ENCODE data around the gene MEA1. TPM values are rescaled to one million over a fixed set of nuclear protein-coding genes. Genes with fewer than 3 reads are reported as not detected.
A peak's percentile ranks its signal among the peaks of the same experiment; 100 is the strongest.

The MEA1 gene
- total and polyA plus RNA-seq, 5 donors from 2014 or later: 27.6 to 121 (median 76.1) TPM

GRCh38 chr6:43014434-43014909, 726 bp upstream of the MEA1 start:
- H3K4me3 Mint-ChIP-seq: peak overlapping the region; percentile 89 to 98 (median 94)
- H3K27ac ChIP-seq (ENCODE audit: insufficient read depth, low read length, poor library complexity, severe bottlenecking): peak overlapping the region; percentile 79
- H3K4me3 ChIP-seq (ENCODE audit: low read depth, low read length): peak overlapping the region; percentile 87
- H3K27me3 Mint-ChIP-seq: no peaks in the 10 kb centered on the region
- H3K27me3 ChIP-seq (ENCODE audit: control insufficient read depth, insufficient read depth, low read length): no peaks in the 10 kb centered on the region
- peaks cover 42% of the 10 kb centered on the region for H3K4me1 ChIP-seq (ENCODE audit: control insufficient read depth, insufficient read depth, low read length, poor library complexity, severe bottlenecking)
- H3K4me1 Mint-ChIP-seq: peaks cover 0 to 85% (median 41%) of the 10 kb centered on the region in 4 donors
- no peaks in the 10 kb centered on the region for H3K9me3 ChIP-seq (ENCODE audit: control insufficient read depth in 2 of 2, low read length in 2 of 2)
- peaks cover 0 to 1% (median 0%) of the 10 kb centered on the region in 7 donors for H3K9me3 Mint-ChIP-seq
- DNase-seq (no peak), ATAC-seq (ENCODE audit: low read depth in 2 of 2) (no peak)
- H3K36me3 ChIP-seq (ENCODE audit: control insufficient read depth, insufficient read depth, low read length): peaks cover 45% of the 10 kb centered on the region
- peaks cover 19% of the 10 kb centered on the region for H3K36me3 Mint-ChIP-seq
- peak overlapping the region; percentile 90 to 97 (median 96) for H3K27ac Mint-ChIP-seq

GRCh38 chr6:43013097-43013842, 476 bp downstream of the MEA1 start:
- Histone ChIP-seq H3K27me3 (ENCODE audit: control insufficient read depth, insufficient read depth, low read length) (no peaks in the 10 kb centered on the region), H3K9me3 (ENCODE audit: control insufficient read depth in 2 of 2, low read length in 2 of 2) (no peaks in the 10 kb centered on the region), H3K27ac (ENCODE audit: insufficient read depth, low read length, poor library complexity, severe bottlenecking) (peak overlapping the region; percentile 79), H3K36me3 (ENCODE audit: control insufficient read depth, insufficient read depth, low read length) (peaks cover 45% of the 10 kb centered on the region), H3K4me3 (ENCODE audit: low read depth, low read length) (peak overlapping the region; percentile 64), H3K4me1 (ENCODE audit: control insufficient read depth, insufficient read depth, low read length, poor library complexity, severe bottlenecking) (peaks cover 42% of the 10 kb centered on the region)
- peaks cover 0 to 1% (median 0%) of the 10 kb centered on the region in 7 donors for H3K9me3 Mint-ChIP-seq
- peak overlapping the region; percentile 89 to 98 (median 94) for H3K4me3 Mint-ChIP-seq
- H3K36me3 Mint-ChIP-seq: peaks cover 19% of the 10 kb centered on the region
- no peaks in the 10 kb centered on the region for H3K27me3 Mint-ChIP-seq
- peak overlapping the region; percentile 96 to 97 (median 97) for H3K27ac Mint-ChIP-seq
- H3K4me1 Mint-ChIP-seq: peaks cover 0 to 81% (median 39%) of the 10 kb centered on the region in 4 donors
- no peak for ATAC-seq (ENCODE audit: low read depth in 2 of 2)
- DNase-seq: no peak

DNA sequence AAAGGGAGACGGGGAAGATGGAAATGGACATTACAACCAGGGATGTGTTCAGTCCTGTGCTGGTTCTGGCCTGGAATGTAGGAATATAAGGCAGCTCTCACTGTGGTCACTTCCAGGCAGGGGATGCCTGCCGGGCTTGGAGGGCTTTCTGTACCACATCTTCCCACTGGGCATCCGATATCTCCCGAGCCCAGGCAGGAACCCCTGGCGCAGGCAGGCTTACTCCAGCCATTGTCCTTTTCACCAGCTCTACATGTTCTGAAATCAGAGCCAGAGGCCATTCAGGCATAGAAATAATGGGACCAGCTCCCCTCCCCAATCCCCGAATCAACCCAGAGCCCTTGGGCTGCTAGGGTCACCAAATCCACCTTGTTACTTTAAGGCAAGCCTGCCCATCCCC, 1.4 kb downstream of the MEA1 start:
- H3K36me3 Mint-ChIP-seq: peaks cover 16% of the 10 kb centered on the region
- Histone ChIP-seq H3K27ac (ENCODE audit: insufficient read depth, low read length, poor library complexity, severe bottlenecking) (peak overlapping the region; percentile 79), H3K27me3 (ENCODE audit: control insufficient read depth, insufficient read depth, low read length) (no peaks in the 10 kb centered on the region), H3K4me3 (ENCODE audit: low read depth, low read length) (peak overlapping the region; percentile 64), H3K4me1 (ENCODE audit: control insufficient read depth, insufficient read depth, low read length, poor library complexity, severe bottlenecking) (peaks cover 41% of the 10 kb centered on the region), H3K9me3 (ENCODE audit: control insufficient read depth in 2 of 2, low read length in 2 of 2) (no peaks in the 10 kb centered on the region), H3K36me3 (ENCODE audit: control insufficient read depth, insufficient read depth, low read length) (peaks cover 45% of the 10 kb centered on the region)
- DNase-seq: no peak
- H3K27ac Mint-ChIP-seq: peak overlapping the region in 2 of 3 donors; percentile 96 to 97
- no peaks in the 10 kb centered on the region for H3K27me3 Mint-ChIP-seq
- ATAC-seq (ENCODE audit: low read depth in 2 of 2): no peak
- H3K9me3 Mint-ChIP-seq: peaks cover 0 to 1% (median 0%) of the 10 kb centered on the region in 7 donors
- peaks cover 0 to 75% (median 36%) of the 10 kb centered on the region in 4 donors for H3K4me1 Mint-ChIP-seq
- peak overlapping the region; percentile 68 to 98 (median 92) for H3K4me3 Mint-ChIP-seq

- H3K27ac Mint-ChIP-seq: peak overlapping the region in 1 of 3 donors; percentile 68
These were observed 2.5 kb downstream of the MEA1 start for GRCh38 chr6:43011207-43011606.

GRCh38 chr6:43009124-43009523, 4.6 kb downstream of the MEA1 start:
- Mint-ChIP-seq H3K9me3 (peaks cover 0 to 1% (median 0%) of the 10 kb centered on the region in 7 donors), H3K27ac (peak overlapping the region in 1 of 3 donors; percentile 69), H3K4me3 (peak overlapping the region in 2 of 4 donors; percentile 43 to 66), H3K36me3 (peaks cover 23% of the 10 kb centered on the region), H3K27me3 (no peaks in the 10 kb centered on the region), H3K4me1 (peaks cover 0 to 49% (median 23%) of the 10 kb centered on the region in 4 donors)
- Histone ChIP-seq H3K27me3 (ENCODE audit: control insufficient read depth, insufficient read depth, low read length) (no peaks in the 10 kb centered on the region), H3K4me3 (ENCODE audit: low read depth, low read length) (no peak overlapping the region), H3K4me1 (ENCODE audit: control insufficient read depth, insufficient read depth, low read length, poor library complexity, severe bottlenecking) (peaks cover 14% of the 10 kb centered on the region), H3K27ac (ENCODE audit: insufficient read depth, low read length, poor library complexity, severe bottlenecking) (no peak overlapping the region), H3K36me3 (ENCODE audit: control insufficient read depth, insufficient read depth, low read length) (peaks cover 53% of the 10 kb centered on the region), H3K9me3 (ENCODE audit: control insufficient read depth in 2 of 2, low read length in 2 of 2) (no peaks in the 10 kb centered on the region)
- no peak for ATAC-seq (ENCODE audit: low read depth in 2 of 2)
- peak in 2 of 3 donors; percentile 34 to 42 for DNase-seq

More at GRCh38 chr6:43011207-43011606, 2.5 kb downstream of the MEA1 start:
- Histone ChIP-seq H3K4me3 (ENCODE audit: low read depth, low read length) (no peak overlapping the region), H3K27me3 (ENCODE audit: control insufficient read depth, insufficient read depth, low read length) (no peaks in the 10 kb centered on the region), H3K36me3 (ENCODE audit: control insufficient read depth, insufficient read depth, low read length) (peaks cover 51% of the 10 kb centered on the region), H3K9me3 (ENCODE audit: control insufficient read depth in 2 of 2, low read length in 2 of 2) (no peaks in the 10 kb centered on the region), H3K27ac (ENCODE audit: insufficient read depth, low read length, poor library complexity, severe bottlenecking) (no peak overlapping the region), H3K4me1 (ENCODE audit: control insufficient read depth, insufficient read depth, low read length, poor library complexity, severe bottlenecking) (peaks cover 30% of the 10 kb centered on the region)
- no peaks in the 10 kb centered on the region for H3K27me3 Mint-ChIP-seq
- H3K4me1 Mint-ChIP-seq: peaks cover 0 to 63% (median 32%) of the 10 kb centered on the region in 4 donors
- no peak for ATAC-seq (ENCODE audit: low read depth in 2 of 2)
- H3K9me3 Mint-ChIP-seq: peaks cover 0 to 1% (median 0%) of the 10 kb centered on the region in 7 donors
- DNase-seq: no peak
- H3K4me3 Mint-ChIP-seq: peak overlapping the region in 2 of 4 donors; percentile 39 to 89
- peaks cover 18% of the 10 kb centered on the region for H3K36me3 Mint-ChIP-seq

- Mint-ChIP-seq H3K9me3 (peaks cover 0 to 1% (median 0%) of the 10 kb centered on the region in 7 donors), H3K27ac (no peak overlapping the region), H3K4me1 (peaks cover 0 to 29% (median 7%) of the 10 kb centered on the region in 4 donors), H3K36me3 (peaks cover 23% of the 10 kb centered on the region), H3K4me3 (no peak overlapping the region), H3K27me3 (no peaks in the 10 kb centered on the region)
- Histone ChIP-seq H3K27me3 (ENCODE audit: control insufficient read depth, insufficient read depth, low read length) (no peaks in the 10 kb centered on the region), H3K27ac (ENCODE audit: insufficient read depth, low read length, poor library complexity, severe bottlenecking) (no peak overlapping the region), H3K4me1 (ENCODE audit: control insufficient read depth, insufficient read depth, low read length, poor library complexity, severe bottlenecking) (no peaks in the 10 kb centered on the region), H3K4me3 (ENCODE audit: low read depth, low read length) (no peak overlapping the region), H3K9me3 (ENCODE audit: control insufficient read depth in 2 of 2, low read length in 2 of 2) (no peaks in the 10 kb centered on the region), H3K36me3 (ENCODE audit: control insufficient read depth, insufficient read depth, low read length) (peaks cover 56% of the 10 kb centered on the region)
- no peak for DNase-seq
- ATAC-seq (ENCODE audit: low read depth in 2 of 2): no peak
These were observed 6.6 kb downstream of the MEA1 start for GRCh38 chr6:43007126-43007525.

DNA sequence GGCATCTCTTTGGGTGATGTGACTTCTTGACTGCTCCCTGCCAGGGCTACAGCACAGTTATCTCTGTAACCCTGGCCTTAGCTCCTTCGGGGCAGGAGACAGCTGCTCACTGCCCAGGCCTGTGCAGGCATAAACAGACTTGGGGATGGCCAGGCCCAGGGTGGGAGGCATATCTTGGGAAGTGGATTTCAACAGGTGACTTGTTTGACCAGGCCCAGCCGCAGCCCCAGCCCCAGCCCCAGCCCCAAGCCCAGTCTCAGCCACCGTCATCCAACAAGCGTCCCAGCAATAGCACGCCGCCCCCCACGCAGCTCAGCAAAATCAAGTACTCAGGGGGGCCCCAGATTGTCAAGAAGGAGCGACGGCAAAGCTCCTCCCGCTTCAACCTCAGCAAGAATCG, 7.5 kb downstream of the MEA1 start:
- Mint-ChIP-seq H3K27me3 (no peaks in the 10 kb centered on the region), H3K36me3 (peaks cover 23% of the 10 kb centered on the region), H3K4me3 (peak overlapping the region in 1 of 4 donors; percentile 56), H3K27ac (peak overlapping the region in 1 of 3 donors; percentile 50), H3K9me3 (peaks cover 0 to 1% (median 0%) of the 10 kb centered on the region in 7 donors), H3K4me1 (peaks cover 0 to 20% (median 6%) of the 10 kb centered on the region in 4 donors)
- ATAC-seq (ENCODE audit: low read depth in 2 of 2) (no peak), DNase-seq (no peak)
- no peak overlapping the region for H3K4me3 ChIP-seq (ENCODE audit: low read depth, low read length)
- H3K27ac ChIP-seq (ENCODE audit: insufficient read depth, low read length, poor library complexity, severe bottlenecking): no peak overlapping the region
- H3K36me3 ChIP-seq (ENCODE audit: control insufficient read depth, insufficient read depth, low read length): peaks cover 51% of the 10 kb centered on the region
- no peaks in the 10 kb centered on the region for H3K27me3 ChIP-seq (ENCODE audit: control insufficient read depth, insufficient read depth, low read length)
- H3K4me1 ChIP-seq (ENCODE audit: control insufficient read depth, insufficient read depth, low read length, poor library complexity, severe bottlenecking): no peaks in the 10 kb centered on the region
- H3K9me3 ChIP-seq (ENCODE audit: control insufficient read depth in 2 of 2, low read length in 2 of 2): no peaks in the 10 kb centered on the region

Data from CD4-positive, CD25-positive, alpha-beta regulatory T cell (primary cell).